Glomerular endothelial cell (primary cell): ENCODE results near the gene GABRR2. TPM values are rescaled to one million over a fixed set of nuclear protein-coding genes. Genes with fewer than 3 reads are reported as not detected.

Experiments used
- DNase-seq: peaks from one replicate; pipeline ENCODE4 v3.0.0-alpha.2; 2011; ENCODE audit warnings: low read depth, low spot score; ENCODE audit errors: extremely low read depth
- total RNA-seq: library from RNA; depleted of rRNA; stranded (reverse); fragments of >200 nt; gene quantifications from 2 replicates; pipeline ENCODE4 v1.2.3, GENCODE V29; 2015

Gene GABRR2
- total RNA-seq, 1 donor from 2014 or later: 0.18 TPM

- DNase-seq: no peak
Measured at GRCh38 chr6:89215391-89215790, 99.7 kb downstream of the GABRR2 start.

GRCh38 chr6:89214197-89214596 is 100.9 kb downstream of the GABRR2 start:
- DNase-seq: no peak

- no peak for DNase-seq
Measured at GRCh38 chr6:89212472-89212871, 102.6 kb downstream of the GABRR2 start.

GRCh38 chr6:89209457-89209856 is 105.6 kb downstream of the GABRR2 start:
- no peak for DNase-seq

GRCh38 chr6:89208551-89208950 is 106.5 kb downstream of the GABRR2 start:
- DNase-seq: no peak

Other genes starting within 250 kb of the GABRR2 start
- 108 and 120 TPM in 2 replicates for gene PNRC1, start 234.5 kb downstream of the GABRR2 start, total RNA-seq
- gene SRSF12, start 197.2 kb downstream of the GABRR2 start, total RNA-seq: 0.18 and 0.44 TPM in 2 replicates
- 6.8 and 12.4 TPM in 2 replicates for gene PM20D2, start 169.2 kb downstream of the GABRR2 start, total RNA-seq
- not detected in 2 replicates for gene GABRR1, start 97.9 kb downstream of the GABRR2 start, total RNA-seq
- 68.4 and 68.7 TPM in 2 replicates for gene UBE2J1, start 37.4 kb upstream of the GABRR2 start, total RNA-seq
- 3.5 and 11.2 TPM in 2 replicates for gene RRAGD, start 97.0 kb upstream of the GABRR2 start, total RNA-seq
- gene ANKRD6, start 117.9 kb upstream of the GABRR2 start, total RNA-seq: 14.0 and 18.5 TPM in 2 replicates